HCT116 (cell line): ENCODE data around the gene NAIP.
"Not testable (repeated sequence)": the region's sequence is repeated elsewhere in the genome, so short reads cannot be mapped to it uniquely, and the experiment has no call there.

Experiments used
- ATF3 ChIP-seq: IDR thresholded peaks from 2 replicates; pipeline ENCODE4 v1.6.1; 2012
- CEBPB ChIP-seq: IDR thresholded peaks from 2 replicates; pipeline ENCODE4 v1.6.1; 2012; ENCODE audit warnings: low read depth
- CTCF ChIP-seq, 3 experiments: fragments of 200-600 bp in 1 of 3; sonication (generic) in 1 of 3; IDR thresholded peaks in 2 of 3; conservative IDR thresholded peaks in 1 of 3; 2 replicates each; pipeline ENCODE4 v1.5.1; 2012 to 2017; ENCODE audit warnings: low read depth in 2 of 3, low read length in 2 of 3, antibody characterized with exemption in 1 of 3, borderline replicate concordance in 1 of 3, control low read depth in 1 of 3, mild to moderate bottlenecking in 1 of 3, mixed read lengths in 1 of 3, mixed run types in 1 of 3, moderate library complexity in 1 of 3; ENCODE audit not compliant: insufficient read depth in 1 of 3
- EZH2 ChIP-seq: fragments of 200-600 bp; sonication (generic); IDR thresholded peaks from 2 replicates; pipeline ENCODE4 v1.6.1; 2017; ENCODE audit warnings: antibody characterized with exemption, mixed run types
- EZH2phosphoT487 ChIP-seq: fragments of 200-600 bp; IDR thresholded peaks from 2 replicates; pipeline ENCODE4 v1.6.1; 2018; ENCODE audit warnings: antibody characterized with exemption, borderline replicate concordance
- POLR2A ChIP-seq: IDR thresholded peaks from 2 replicates; pipeline ENCODE4 v1.7.0; 2011; ENCODE audit warnings: borderline replicate concordance; ENCODE audit not compliant: insufficient read depth, insufficient read length; ENCODE audit errors: extremely low read depth
- POLR2AphosphoS5 ChIP-seq: IDR thresholded peaks from 2 replicates; pipeline ENCODE4 v1.6.1; 2011; ENCODE audit warnings: mild to moderate bottlenecking, low read depth, low read length, moderate library complexity
- SP1 ChIP-seq: IDR thresholded peaks from 2 replicates; pipeline ENCODE4 v1.6.1; 2012; ENCODE audit warnings: low read depth
- SRF ChIP-seq: IDR thresholded peaks from 2 replicates; pipeline ENCODE4 v1.6.1; 2012; ENCODE audit warnings: low read depth
- ZBTB33 ChIP-seq: IDR thresholded peaks from 2 replicates; pipeline ENCODE4 v1.6.1; 2011; ENCODE audit warnings: mild to moderate bottlenecking, low read length, moderate library complexity; ENCODE audit not compliant: insufficient replicate concordance; ENCODE audit errors: extremely low read depth
- ZFX ChIP-seq: fragments of 450-650 bp; IDR thresholded peaks from 2 replicates; pipeline ENCODE4 v1.6.1; 2017
- ZNF274 ChIP-seq: fragments of 200-500 bp; sonication (Bioruptor generic); IDR thresholded peaks from 2 replicates; pipeline ENCODE4 v1.6.1; 2014; ENCODE audit warnings: mild to moderate bottlenecking, low read depth, low read length, inconsistent platforms
- TF ChIP-seq, protein P1 (sequence below): IDR thresholded peaks from 2 replicates; pipeline ENCODE4 v1.6.1; 2012; ENCODE audit warnings: low read depth
- TF ChIP-seq, protein P2 (sequence below): IDR thresholded peaks from 2 replicates; pipeline ENCODE4 v1.6.1; 2012

GRCh38 chr5:71044808-71045207, 19.7 kb upstream of the NAIP start:
- TF ChIP-seq CTCF (IDR thresholded peaks at IDR 0.05 in 2 of 3, conservative IDR thresholded peaks at IDR 0.05 in 1 of 3; ENCODE audit: borderline replicate concordance in 1 of 3, insufficient read depth in 1 of 3, low read depth in 2 of 3, low read length in 2 of 3); EZH2; POLR2AphosphoS5; POLR2A; EZH2phosphoT487; ZNF274; SRF; CEBPB; ATF3; ZBTB33; SP1; ZFX: not testable (repeated sequence)
- TF ChIP-seq, protein P1, sequence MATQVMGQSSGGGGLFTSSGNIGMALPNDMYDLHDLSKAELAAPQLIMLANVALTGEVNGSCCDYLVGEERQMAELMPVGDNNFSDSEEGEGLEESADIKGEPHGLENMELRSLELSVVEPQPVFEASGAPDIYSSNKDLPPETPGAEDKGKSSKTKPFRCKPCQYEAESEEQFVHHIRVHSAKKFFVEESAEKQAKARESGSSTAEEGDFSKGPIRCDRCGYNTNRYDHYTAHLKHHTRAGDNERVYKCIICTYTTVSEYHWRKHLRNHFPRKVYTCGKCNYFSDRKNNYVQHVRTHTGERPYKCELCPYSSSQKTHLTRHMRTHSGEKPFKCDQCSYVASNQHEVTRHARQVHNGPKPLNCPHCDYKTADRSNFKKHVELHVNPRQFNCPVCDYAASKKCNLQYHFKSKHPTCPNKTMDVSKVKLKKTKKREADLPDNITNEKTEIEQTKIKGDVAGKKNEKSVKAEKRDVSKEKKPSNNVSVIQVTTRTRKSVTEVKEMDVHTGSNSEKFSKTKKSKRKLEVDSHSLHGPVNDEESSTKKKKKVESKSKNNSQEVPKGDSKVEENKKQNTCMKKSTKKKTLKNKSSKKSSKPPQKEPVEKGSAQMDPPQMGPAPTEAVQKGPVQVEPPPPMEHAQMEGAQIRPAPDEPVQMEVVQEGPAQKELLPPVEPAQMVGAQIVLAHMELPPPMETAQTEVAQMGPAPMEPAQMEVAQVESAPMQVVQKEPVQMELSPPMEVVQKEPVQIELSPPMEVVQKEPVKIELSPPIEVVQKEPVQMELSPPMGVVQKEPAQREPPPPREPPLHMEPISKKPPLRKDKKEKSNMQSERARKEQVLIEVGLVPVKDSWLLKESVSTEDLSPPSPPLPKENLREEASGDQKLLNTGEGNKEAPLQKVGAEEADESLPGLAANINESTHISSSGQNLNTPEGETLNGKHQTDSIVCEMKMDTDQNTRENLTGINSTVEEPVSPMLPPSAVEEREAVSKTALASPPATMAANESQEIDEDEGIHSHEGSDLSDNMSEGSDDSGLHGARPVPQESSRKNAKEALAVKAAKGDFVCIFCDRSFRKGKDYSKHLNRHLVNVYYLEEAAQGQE: not testable (repeated sequence)
- TF ChIP-seq, protein P2, sequence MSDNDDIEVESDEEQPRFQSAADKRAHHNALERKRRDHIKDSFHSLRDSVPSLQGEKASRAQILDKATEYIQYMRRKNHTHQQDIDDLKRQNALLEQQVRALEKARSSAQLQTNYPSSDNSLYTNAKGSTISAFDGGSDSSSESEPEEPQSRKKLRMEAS: not testable (repeated sequence)
